Endothelial cell of umbilical vein (primary cell): ENCODE data around the gene NCMAP. TPM values are rescaled to one million over a fixed set of nuclear protein-coding genes. Genes with fewer than 3 reads are reported as not detected.

Experiments used
- BruUV-seq: library from RNA; stranded (reverse); fragments of 400-500 nt; replicated peaks from 2 replicates; lab custom pipeline; 2021; lab: Mats Ljungman, UMichigan
- CTCF ChIA-PET: fragments of 300-600, 350-600 bp; sonication (Branson Sonifier 250); formaldehyde crosslinking; loops from one replicate; lab custom pipeline; 2021; ENCODE audit warnings: antibody characterized with exemption, inconsistent platforms; lab: Charles Lee
- POLR2A ChIA-PET: fragments of 300-600, 350-600 bp; sonication (Branson Sonifier 250); formaldehyde crosslinking; loops from one replicate; lab custom pipeline; 2021; ENCODE audit warnings: antibody characterized with exemption, inconsistent platforms; lab: Charles Lee
- DNase-seq: peaks from one replicate; pipeline ENCODE4 v3.0.0-alpha.2; 2011; ENCODE audit warnings: low read depth, low spot score
- FAIRE-seq: peaks from 2 replicates; lab custom pipeline; 2011; peaks lifted over from hg19 to GRCh38; lab: Jason Lieb, UNC
- H2AFZ ChIP-seq: 2 replicates; pipeline ENCODE4 v1.6.0; 2012; ENCODE audit warnings: low read depth, low read length, control low read depth, inconsistent platforms
- H3K27ac ChIP-seq: 2 replicates; pipeline ENCODE4 v1.5.1; 2011; ENCODE audit warnings: low read depth, mild to moderate bottlenecking, control low read depth, low read length, moderate library complexity; ENCODE audit not compliant: insufficient read depth
- H3K27me3 ChIP-seq, 2 experiments: 2 replicates each; pipeline versions ENCODE4 v1.6.0 to v1.6.1; 2011; ENCODE audit warnings: low read length in 2 of 2, mixed read lengths in 1 of 2; ENCODE audit not compliant: control insufficient read depth in 2 of 2, insufficient read depth in 2 of 2
- H3K36me3 ChIP-seq, 2 experiments: 2 replicates in 1 of 2; 3 replicates in 1 of 2; pipeline ENCODE4 v1.5.1; 2011; ENCODE audit warnings: low read length in 2 of 2, mild to moderate bottlenecking in 1 of 2, moderate library complexity in 1 of 2; ENCODE audit not compliant: control insufficient read depth in 2 of 2, insufficient read depth in 2 of 2; ENCODE audit errors: extremely low read depth in 1 of 2
- H3K4me1 ChIP-seq: 3 replicates; pipeline ENCODE4 v1.5.1; 2011; ENCODE audit warnings: mild to moderate bottlenecking, low read length; ENCODE audit not compliant: control insufficient read depth, insufficient read depth; ENCODE audit errors: extremely low read depth
- H3K4me2 ChIP-seq: 2 replicates; pipeline ENCODE4 v1.6.1; 2011; ENCODE audit warnings: low read length, control low read depth, mixed read lengths; ENCODE audit not compliant: insufficient read depth
- H3K4me3 ChIP-seq, 3 experiments: fragments of 200-600 bp in 1 of 3; sonication (generic), shearing (Covaris generic) in 1 of 3; replicated peaks in 1 of 3; 2 replicates each; pipeline ENCODE4 v1.5.1; 2011 to 2016; ENCODE audit warnings: control low read depth in 3 of 3, low read length in 3 of 3, mild to moderate bottlenecking in 2 of 3, inconsistent platforms in 1 of 3, low read depth in 1 of 3, moderate library complexity in 1 of 3; ENCODE audit not compliant: insufficient read depth in 1 of 3
- H3K79me2 ChIP-seq: 2 replicates; pipeline ENCODE4 v1.6.0; 2012; ENCODE audit warnings: low read length, inconsistent platforms; ENCODE audit not compliant: control insufficient read depth, insufficient read depth
- H3K9ac ChIP-seq: replicated peaks from 2 replicates; pipeline ENCODE3; 2011; ENCODE audit warnings: low read length, control low read depth; ENCODE audit not compliant: insufficient read depth; ENCODE audit errors: extremely low read depth
- H3K9me1 ChIP-seq: replicated peaks from 3 replicates; pipeline ENCODE4 v1.6.0; 2011; ENCODE audit warnings: mild to moderate bottlenecking, low read length; ENCODE audit not compliant: control insufficient read depth, insufficient read depth; ENCODE audit errors: extremely low read depth
- H3K9me3 ChIP-seq: replicated peaks from 2 replicates; pipeline ENCODE4 v1.5.1; 2012; ENCODE audit warnings: low read length, inconsistent platforms; ENCODE audit not compliant: control insufficient read depth, insufficient read depth
- H4K20me1 ChIP-seq: replicated peaks from 2 replicates; pipeline ENCODE3; 2011; ENCODE audit warnings: mild to moderate bottlenecking, low read length; ENCODE audit not compliant: control insufficient read depth, insufficient read depth; ENCODE audit errors: extremely low read depth
- CTCF ChIP-seq, 2 donors: IDR thresholded peaks; 1 replicate in 1 of 2; 2 replicates in 1 of 2; pipeline ENCODE4 v1.5.1; 2011; ENCODE audit warnings: low read length in 2 of 2, mild to moderate bottlenecking in 2 of 2, moderate library complexity in 2 of 2, control low read depth in 1 of 2, inconsistent platforms in 1 of 2, low read depth in 1 of 2; ENCODE audit not compliant: insufficient read depth in 1 of 2; ENCODE audit errors: extremely low read depth in 1 of 2
- EZH2 ChIP-seq: IDR thresholded peaks from 2 replicates; pipeline ENCODE4 v1.6.1; 2012; ENCODE audit warnings: borderline replicate concordance, low read depth, mild to moderate bottlenecking, moderate library complexity, low read length, inconsistent platforms; ENCODE audit not compliant: severe bottlenecking
- FOS ChIP-seq: IDR thresholded peaks from 2 replicates; pipeline ENCODE4 v1.6.1; 2011; ENCODE audit warnings: mild to moderate bottlenecking, low read length, moderate library complexity, borderline replicate concordance; ENCODE audit not compliant: insufficient read depth
- GATA2 ChIP-seq: IDR thresholded peaks from 2 replicates; pipeline ENCODE4 v1.7.0; 2011; ENCODE audit warnings: low read depth, mild to moderate bottlenecking, moderate library complexity, mixed read lengths, low read length; ENCODE audit not compliant: insufficient read length, insufficient read depth
- JUN ChIP-seq: IDR thresholded peaks from 2 replicates; pipeline ENCODE4 v1.6.1; 2011; ENCODE audit warnings: borderline replicate concordance, low read depth; ENCODE audit not compliant: insufficient read length, insufficient read depth
- MAX ChIP-seq: IDR thresholded peaks from 2 replicates; pipeline ENCODE4 v1.6.1; 2011; ENCODE audit not compliant: insufficient read depth, insufficient read length
- MYC ChIP-seq: IDR thresholded peaks from one replicate; pipeline ENCODE4 v1.6.1; 2011; ENCODE audit warnings: mild to moderate bottlenecking, low read depth, low read length
- POLR2A ChIP-seq: IDR thresholded peaks from 2 replicates; pipeline ENCODE4 v1.6.1; 2012; ENCODE audit warnings: low read depth, mild to moderate bottlenecking, control low read depth, low read length
- POLR2AphosphoS5 ChIP-seq: IDR thresholded peaks from 2 replicates; pipeline ENCODE4 v1.6.1; 2012; ENCODE audit warnings: low read depth, mild to moderate bottlenecking, control low read depth, low read length, moderate library complexity; ENCODE audit not compliant: insufficient read depth
- dilution Hi-C: fragments of 300-500 bp; cut with MboI; formaldehyde crosslinking; loops from one replicate; pipeline ENCODE4 v1.15.0; 2019; ENCODE audit warnings: low sequenced_read_pairs; ENCODE audit not compliant: extremely low pct_ligation_motif_present
- intact Hi-C: fragments of 100-400 bp; cut with micrococcal nuclease; formaldehyde crosslinking; loops from one replicate; pipeline ENCODE4 v1.10.0; 2022
- polyA plus RNA-seq, 4 experiments: library from polyadenylated mRNA; depleted of rRNA in 3 of 4; stranded (reverse) in 3 of 4; unstranded in 1 of 4; fragments of >200 nt; gene quantifications; 2 replicates each; pipeline versions ENCODE4 v1.2.1 to v1.2.3, GENCODE V29; 2011 to 2012; ENCODE audit warnings: missing spikeins in 1 of 4
- total RNA-seq: library from RNA; stranded (reverse); gene quantifications from 2 replicates; pipeline ENCODE4 v1.2.3, GENCODE V29; 2021

NCMAP gene
- total and polyA plus RNA-seq, 2 donors (not counting 3 experiments of a cell fraction or from before 2014, with no cell fraction given) = not detected

DNA sequence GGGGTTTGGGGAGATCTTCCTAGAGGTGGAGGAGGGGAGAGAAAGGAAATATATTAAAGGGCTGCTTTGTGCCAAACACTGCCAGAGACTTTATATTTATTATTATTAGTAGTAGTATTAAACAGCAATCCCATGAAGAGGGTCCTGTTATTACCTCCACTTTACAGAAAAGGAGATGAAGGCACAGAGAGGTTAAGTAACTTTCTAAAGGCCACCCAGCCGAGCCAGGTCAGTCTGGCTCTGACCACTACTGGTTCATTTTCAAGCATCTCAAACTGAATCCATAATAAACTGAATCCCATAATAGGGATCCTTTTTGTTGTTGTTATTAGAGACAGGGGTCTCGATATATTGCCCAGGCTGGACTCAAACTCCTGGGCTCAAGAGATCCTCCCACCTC lies 12.6 kb downstream of the NCMAP start:
- Histone ChIP-seq H3K9ac (no peak overlapping the region), H3K4me3 (no peak overlapping the region), H3K4me1 (no peaks in the 10 kb centered on the region), H3K4me2 (no peak overlapping the region), H3K36me3 (no peaks in the 10 kb centered on the region), H4K20me1 (no peaks in the 10 kb centered on the region), H3K9me3 (no peaks in the 10 kb centered on the region), H3K9me1 (no peaks in the 10 kb centered on the region), H3K27ac (no peak overlapping the region), H3K27me3 (peaks cover 2 to 3% of the 10 kb centered on the region in 2 experiments), H3K79me2 (no peaks in the 10 kb centered on the region), H2AFZ (no peak overlapping the region)
- no peak for DNase-seq
- no TSS peak for BruUV-seq
- dilution Hi-C loops = no loop called here
- FAIRE-seq = no peak
- ChIA-PET CTCF (no interaction called here), POLR2A (no interaction called here)
- intact Hi-C loops = no loop called here
- TF ChIP-seq EZH2 (no peak), MAX (no peak), MYC (no peak), POLR2A (no peak), JUN (no peak), GATA2 (no peak), CTCF (IDR thresholded peaks at IDR 0.05; ENCODE audit: extremely low read depth in 1 of 2, insufficient read depth in 1 of 2, low read depth in 1 of 2, low read length in 2 of 2) (no peak), FOS (no peak), POLR2AphosphoS5 (no peak)
